Measurements from ENCODE around the gene SERTAD4. TPM values are rescaled to one million over a fixed set of nuclear protein-coding genes. Genes with fewer than 3 reads are reported as not detected.

SERTAD4 gene
- total RNA-seq, 1 experiment from 2014 or later, result 3.9 TPM

DNA sequence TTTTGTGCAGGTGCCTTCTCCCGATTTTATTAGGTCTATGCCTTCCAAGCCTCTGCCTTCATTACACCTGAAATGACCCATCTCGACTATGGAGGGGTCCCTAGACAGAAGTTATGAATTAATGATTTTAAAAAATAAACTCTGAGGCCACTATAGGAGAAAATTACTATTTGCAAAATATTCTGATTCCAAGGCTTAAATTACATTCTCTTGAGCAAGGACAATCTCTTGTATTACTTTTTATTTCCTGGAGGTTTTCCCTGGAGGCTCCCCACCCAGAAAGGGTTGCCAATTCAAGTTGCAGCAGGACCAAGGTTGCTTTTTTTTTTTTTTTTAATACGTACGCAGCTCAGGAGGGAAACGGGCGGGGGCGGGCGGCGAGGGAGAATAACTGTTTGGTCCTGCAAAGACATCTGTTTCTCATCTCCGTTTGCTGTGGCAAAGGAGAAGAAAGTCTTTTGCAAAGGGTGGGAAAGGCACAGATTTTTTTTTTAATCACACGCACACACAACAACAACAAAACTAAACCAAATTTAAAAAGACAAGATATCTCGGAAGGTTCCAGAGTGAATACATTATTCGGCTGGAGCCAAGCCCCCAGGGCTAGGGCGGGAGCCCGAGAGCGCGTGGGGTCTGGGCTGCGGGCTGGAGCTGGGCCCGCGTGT, 618 bp upstream of the SERTAD4 start:
- DNase-seq, result no peak
- peaks cover 13 to 27% of the 10 kb centered on the region in 2 experiments for H3K4me1 Mint-ChIP-seq

More for the DNA sequence above, 618 bp upstream of the SERTAD4 start:
- Mint-ChIP-seq H3K9me3 (no peaks in the 10 kb centered on the region), H3K27ac (no peak overlapping the region), H3K36me3 (ENCODE audit: insufficient read depth in 1 of 3, low read depth in 3 of 3) (no peaks in the 10 kb centered on the region), H3K4me3 (peak overlapping the region; percentile 59 to 83), H3K27me3 (ENCODE audit: low read depth) (peaks cover 28% of the 10 kb centered on the region)
- Histone ChIP-seq H4K8ac (replicated peaks; ENCODE audit: insufficient read length, low read depth, low read length) (no peak overlapping the region), H3K14ac (ENCODE audit: insufficient read depth, low read length) (no peak overlapping the region), H2BK12ac (ENCODE audit: insufficient read length, low read depth, low read length) (no peak overlapping the region), H2AFZ (ENCODE audit: low read length) (no peak overlapping the region), H2AK5ac (ENCODE audit: insufficient read length, low read length) (no peak overlapping the region), H2BK5ac (ENCODE audit: insufficient read length, low read length) (no peak overlapping the region), H3K27ac (ENCODE audit: insufficient read length, low read depth, low read length) (no peak overlapping the region), H3K79me2 (ENCODE audit: insufficient read depth, low read length) (no peaks in the 10 kb centered on the region), H3K4me1 (ENCODE audit: insufficient read depth, low read length) (peaks cover 4% of the 10 kb centered on the region; the same call in 1 of the 2 replicates), H3K9ac (ENCODE audit: extremely low read depth, insufficient read length, low read length) (no peak overlapping the region), H4K5ac (ENCODE audit: insufficient read length, low read depth, low read length) (no peak overlapping the region), H2BK120ac (ENCODE audit: low read depth, low read length, poor library complexity, severe bottlenecking) (no peak overlapping the region), H3K79me1 (ENCODE audit: insufficient read depth, low read depth, low read length, poor library complexity, severe bottlenecking) (no peaks in the 10 kb centered on the region), H3K23ac (ENCODE audit: insufficient read length, low read depth, low read length) (no peak overlapping the region), H2BK20ac (ENCODE audit: low read depth, low read length, poor library complexity, severe bottlenecking) (no peak overlapping the region), H4K20me1 (ENCODE audit: control insufficient read depth, insufficient read depth, insufficient read length) (no peaks in the 10 kb centered on the region), H2BK15ac (ENCODE audit: low read depth, low read length) (no peak overlapping the region), H3K18ac (ENCODE audit: insufficient read length, low read depth, low read length) (no peak overlapping the region), H3K56ac (ENCODE audit: insufficient read length, low read depth, low read length) (no peak overlapping the region), H3T11ph (ENCODE audit: low read length) (no peak overlapping the region), H3K23me2 (ENCODE audit: insufficient read length, low read depth, low read length, poor library complexity, severe bottlenecking) (peaks cover 12% of the 10 kb centered on the region), H3K4me2 (ENCODE audit: insufficient read depth, insufficient read length, low read length) (peak overlapping the region; percentile 22), H3K27me3 (ENCODE audit: insufficient read depth, low read length) (peaks cover 3% of the 10 kb centered on the region; the same call in 1 of the 2 replicates), H4K91ac (ENCODE audit: insufficient read length, low read depth, low read length) (no peak overlapping the region), H3K4ac (ENCODE audit: low read depth, low read length) (no peak overlapping the region), H3K9me3 (ENCODE audit: control insufficient read depth, low read depth, low read length) (no peaks in the 10 kb centered on the region)
- no CpG with 5 or more reads among the region's 20 CpGs for WGBS (ENCODE audit: extremely low coverage, insufficient read length, low lambda C conversion rate)
- no peak for TF ChIP-seq CTCF (conservative IDR thresholded peaks at IDR 0.05)

All from H9 (cell line).